HL-60 (cell line): ENCODE results near the gene CHN2.

Source experiments
- DNase-seq, 2 experiments: peaks; one replicate each; pipeline ENCODE4 v3.0.0-alpha.2; 2010 to 2020; ENCODE audit warnings: low read depth in 1 of 2, low spot score in 1 of 2
- H3K27ac ChIP-seq: fragments of 250-450 bp; sonication (Bioruptor Pico); replicated peaks from 2 replicates; pipeline ENCODE4 v1.5.1; 2020; ENCODE audit warnings: mild to moderate bottlenecking, moderate library complexity
- H3K27me3 ChIP-seq: fragments of 250-450 bp; sonication (Bioruptor Pico); 2 replicates; pipeline ENCODE4 v1.5.1; 2021; ENCODE audit warnings: mild to moderate bottlenecking, moderate library complexity; ENCODE audit not compliant: insufficient read depth, poor library complexity, severe bottlenecking
- H3K4me3 ChIP-seq: replicated peaks from 2 replicates; pipeline ENCODE4 v1.5.1; 2011; ENCODE audit warnings: mild to moderate bottlenecking, control low read depth, low read length; ENCODE audit not compliant: insufficient read depth
- GABPA ChIP-seq: IDR thresholded peaks from 2 replicates; pipeline ENCODE4 v1.6.1; 2012; ENCODE audit warnings: low read depth
- POLR2AphosphoS5 ChIP-seq: IDR thresholded peaks from 2 replicates; pipeline ENCODE4 v1.6.1; 2012; ENCODE audit warnings: low read depth
- SPI1 ChIP-seq: IDR thresholded peaks from 2 replicates; pipeline ENCODE4 v1.6.1; 2012; ENCODE audit warnings: low read depth, mild to moderate bottlenecking, borderline replicate concordance
- TF ChIP-seq, protein P1 (sequence below): IDR thresholded peaks from one replicate; pipeline ENCODE4 v1.5.1; 2011; ENCODE audit warnings: low read length, control low read depth, inconsistent platforms; ENCODE audit not compliant: insufficient read depth
- TF ChIP-seq, protein P2 (sequence below): IDR thresholded peaks from 2 replicates; pipeline ENCODE4 v1.6.1; 2012; ENCODE audit warnings: low read depth; ENCODE audit not compliant: insufficient replicate concordance

Gene CHN2

DNA sequence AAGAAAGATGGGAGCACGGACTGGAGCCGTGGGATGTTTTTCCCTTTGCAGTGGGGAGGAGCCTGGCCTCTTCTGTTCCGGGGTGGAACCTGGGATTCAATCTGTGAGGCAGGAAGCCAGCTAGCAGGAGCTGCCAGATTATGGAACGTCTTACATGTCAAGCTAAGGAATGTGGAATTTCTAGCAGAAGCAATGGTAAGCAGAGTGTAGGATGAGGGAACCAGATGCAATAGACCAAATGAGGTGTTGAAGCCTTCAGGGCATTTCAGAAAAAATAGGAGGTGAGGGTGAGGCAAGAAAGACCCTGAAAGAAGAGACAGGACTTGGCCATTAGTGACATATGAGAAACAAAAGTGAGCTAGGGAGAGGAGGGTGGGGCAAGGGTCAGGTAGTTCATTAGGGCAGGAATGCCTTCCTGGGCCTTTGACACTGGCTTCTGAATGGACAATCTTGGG lies 105.5 kb downstream of the CHN2 start:
- no peak overlapping the region for H3K27ac ChIP-seq
- no peak for TF ChIP-seq GABPA
- TF ChIP-seq POLR2AphosphoS5: no peak
- TF ChIP-seq, protein P1, sequence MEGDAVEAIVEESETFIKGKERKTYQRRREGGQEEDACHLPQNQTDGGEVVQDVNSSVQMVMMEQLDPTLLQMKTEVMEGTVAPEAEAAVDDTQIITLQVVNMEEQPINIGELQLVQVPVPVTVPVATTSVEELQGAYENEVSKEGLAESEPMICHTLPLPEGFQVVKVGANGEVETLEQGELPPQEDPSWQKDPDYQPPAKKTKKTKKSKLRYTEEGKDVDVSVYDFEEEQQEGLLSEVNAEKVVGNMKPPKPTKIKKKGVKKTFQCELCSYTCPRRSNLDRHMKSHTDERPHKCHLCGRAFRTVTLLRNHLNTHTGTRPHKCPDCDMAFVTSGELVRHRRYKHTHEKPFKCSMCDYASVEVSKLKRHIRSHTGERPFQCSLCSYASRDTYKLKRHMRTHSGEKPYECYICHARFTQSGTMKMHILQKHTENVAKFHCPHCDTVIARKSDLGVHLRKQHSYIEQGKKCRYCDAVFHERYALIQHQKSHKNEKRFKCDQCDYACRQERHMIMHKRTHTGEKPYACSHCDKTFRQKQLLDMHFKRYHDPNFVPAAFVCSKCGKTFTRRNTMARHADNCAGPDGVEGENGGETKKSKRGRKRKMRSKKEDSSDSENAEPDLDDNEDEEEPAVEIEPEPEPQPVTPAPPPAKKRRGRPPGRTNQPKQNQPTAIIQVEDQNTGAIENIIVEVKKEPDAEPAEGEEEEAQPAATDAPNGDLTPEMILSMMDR: no peak
- TF ChIP-seq SPI1: no peak
- TF ChIP-seq, protein P2, sequence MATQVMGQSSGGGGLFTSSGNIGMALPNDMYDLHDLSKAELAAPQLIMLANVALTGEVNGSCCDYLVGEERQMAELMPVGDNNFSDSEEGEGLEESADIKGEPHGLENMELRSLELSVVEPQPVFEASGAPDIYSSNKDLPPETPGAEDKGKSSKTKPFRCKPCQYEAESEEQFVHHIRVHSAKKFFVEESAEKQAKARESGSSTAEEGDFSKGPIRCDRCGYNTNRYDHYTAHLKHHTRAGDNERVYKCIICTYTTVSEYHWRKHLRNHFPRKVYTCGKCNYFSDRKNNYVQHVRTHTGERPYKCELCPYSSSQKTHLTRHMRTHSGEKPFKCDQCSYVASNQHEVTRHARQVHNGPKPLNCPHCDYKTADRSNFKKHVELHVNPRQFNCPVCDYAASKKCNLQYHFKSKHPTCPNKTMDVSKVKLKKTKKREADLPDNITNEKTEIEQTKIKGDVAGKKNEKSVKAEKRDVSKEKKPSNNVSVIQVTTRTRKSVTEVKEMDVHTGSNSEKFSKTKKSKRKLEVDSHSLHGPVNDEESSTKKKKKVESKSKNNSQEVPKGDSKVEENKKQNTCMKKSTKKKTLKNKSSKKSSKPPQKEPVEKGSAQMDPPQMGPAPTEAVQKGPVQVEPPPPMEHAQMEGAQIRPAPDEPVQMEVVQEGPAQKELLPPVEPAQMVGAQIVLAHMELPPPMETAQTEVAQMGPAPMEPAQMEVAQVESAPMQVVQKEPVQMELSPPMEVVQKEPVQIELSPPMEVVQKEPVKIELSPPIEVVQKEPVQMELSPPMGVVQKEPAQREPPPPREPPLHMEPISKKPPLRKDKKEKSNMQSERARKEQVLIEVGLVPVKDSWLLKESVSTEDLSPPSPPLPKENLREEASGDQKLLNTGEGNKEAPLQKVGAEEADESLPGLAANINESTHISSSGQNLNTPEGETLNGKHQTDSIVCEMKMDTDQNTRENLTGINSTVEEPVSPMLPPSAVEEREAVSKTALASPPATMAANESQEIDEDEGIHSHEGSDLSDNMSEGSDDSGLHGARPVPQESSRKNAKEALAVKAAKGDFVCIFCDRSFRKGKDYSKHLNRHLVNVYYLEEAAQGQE: no peak
- H3K4me3 ChIP-seq: no peak overlapping the region
- H3K27me3 ChIP-seq: no peaks in the 10 kb centered on the region
- DNase-seq: no peak

DNA sequence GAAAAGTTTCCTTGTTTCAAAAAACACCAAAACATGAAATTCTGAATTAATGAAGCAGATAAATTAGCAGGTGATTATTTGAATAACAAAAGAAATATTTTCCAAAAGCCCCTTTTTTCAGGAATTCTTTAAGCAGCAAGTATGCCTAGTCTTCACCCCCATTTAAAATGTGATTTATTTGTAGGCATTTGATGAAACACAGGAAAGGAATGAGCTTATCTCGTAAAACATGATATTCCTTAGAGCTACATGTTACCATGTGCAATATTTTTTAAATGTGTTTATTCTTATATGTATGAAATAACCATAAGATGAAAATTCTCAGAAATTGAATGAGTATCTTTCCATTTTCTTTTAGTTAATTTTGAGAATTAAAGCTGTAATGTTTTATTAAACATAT lies 106.1 kb downstream of the CHN2 start:
- Histone ChIP-seq H3K4me3 (no peak overlapping the region), H3K27ac (no peak overlapping the region), H3K27me3 (no peaks in the 10 kb centered on the region)
- DNase-seq: no peak
- TF ChIP-seq SPI1 (no peak), GABPA (no peak), POLR2AphosphoS5 (no peak)
- TF ChIP-seq, protein P2: no peak
- TF ChIP-seq, protein P1: no peak

DNA sequence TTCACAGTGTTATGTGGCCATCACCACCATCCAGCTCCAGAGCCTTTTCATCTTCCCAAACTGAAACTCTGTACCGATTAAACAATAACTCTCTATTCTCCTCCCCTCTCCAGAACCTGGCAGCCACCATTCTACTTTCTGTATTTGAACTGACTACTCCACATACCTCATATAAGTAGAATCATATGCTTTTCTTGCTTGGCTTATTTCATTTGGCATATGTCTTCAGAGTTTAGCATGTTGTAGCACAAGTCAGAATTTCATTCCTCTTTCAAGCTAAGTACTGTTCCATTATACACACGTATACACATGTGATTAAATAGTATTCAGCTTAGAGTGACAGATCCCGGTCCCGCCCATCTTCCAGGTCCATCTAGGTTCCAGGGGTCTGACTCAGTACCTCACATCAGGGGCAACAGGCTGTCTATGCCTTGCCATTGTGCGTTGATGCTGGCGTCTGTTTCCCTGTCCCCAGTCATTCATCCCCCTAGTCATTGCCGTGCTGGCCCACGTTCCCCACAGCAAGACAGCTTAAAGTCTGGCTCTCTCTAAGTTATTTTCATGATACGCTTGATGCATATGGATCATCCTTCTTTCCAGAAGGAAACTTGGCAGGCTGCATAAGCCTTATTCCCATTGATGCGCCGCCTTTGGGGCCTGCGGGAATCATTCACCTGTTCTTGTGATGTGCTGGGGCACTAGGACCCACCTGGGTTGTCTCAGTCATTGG lies 108.3 kb downstream of the CHN2 start:
- H3K27me3 ChIP-seq: no peaks in the 10 kb centered on the region
- no peak overlapping the region for H3K27ac ChIP-seq
- TF ChIP-seq, protein P1: no peak
- TF ChIP-seq, protein P2: no peak
- TF ChIP-seq POLR2AphosphoS5 (no peak), GABPA (no peak), SPI1 (no peak)

More for the DNA sequence above, 108.3 kb downstream of the CHN2 start:
- no peak overlapping the region for H3K4me3 ChIP-seq
- no peak for DNase-seq
